Measurements from ENCODE around the gene USP30.

Gene USP30

DNA sequence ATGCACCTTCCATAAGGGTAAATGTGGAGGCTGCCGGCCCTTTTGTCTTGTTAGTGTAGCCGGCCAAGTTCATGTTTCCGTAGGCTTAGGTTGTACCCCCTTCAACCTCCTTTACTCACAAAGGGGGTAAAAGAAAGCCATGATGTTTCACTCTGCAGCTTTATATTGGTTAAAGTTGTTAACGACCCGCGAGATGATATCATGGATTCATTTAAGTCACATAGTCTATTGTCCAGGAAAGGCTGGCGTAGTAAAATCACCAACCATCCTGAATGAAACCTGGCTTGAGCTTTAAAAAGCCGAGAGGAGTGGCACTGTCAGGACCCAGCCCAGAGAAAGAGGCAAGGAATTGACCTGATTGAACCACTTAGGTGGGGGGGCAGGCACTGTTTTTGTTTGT is 46.3 kb downstream of the USP30 start:
- TF ChIP-seq GATA2 (IDR thresholded peaks at IDR 0.05; ENCODE audit: low read depth, low read length) (no peak), GATA3 (IDR thresholded peaks at IDR 0.05; ENCODE audit: low read depth, low read length) (no peak)

DNA sequence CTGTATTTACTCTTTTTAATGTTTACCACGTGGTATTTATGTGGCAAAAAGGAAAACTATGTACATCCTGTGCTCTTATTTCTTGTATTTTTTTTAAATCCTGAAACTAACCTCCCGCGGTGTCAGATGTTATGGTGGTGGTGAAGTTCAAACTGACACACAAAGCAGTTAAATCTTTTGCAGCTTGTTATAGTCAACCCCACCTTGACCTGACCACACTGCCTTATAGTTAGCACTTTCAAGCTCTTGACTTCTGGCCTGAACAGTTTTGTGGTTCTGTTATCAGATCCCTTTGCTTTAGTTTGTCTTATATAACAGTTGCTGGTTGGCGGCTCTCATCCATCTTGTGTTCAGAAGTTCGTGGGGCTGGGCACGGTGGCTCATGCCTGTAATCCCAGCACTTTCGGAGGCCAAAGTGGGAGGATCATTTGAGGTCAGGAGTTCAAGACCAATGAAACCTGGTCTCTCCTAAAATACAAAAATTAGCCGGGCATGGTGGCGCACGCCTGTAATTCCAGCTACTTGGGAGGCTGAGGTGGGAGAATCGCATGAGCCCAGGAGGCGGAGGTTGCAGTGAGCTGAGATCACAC is 47.1 kb downstream of the USP30 start:
- TF ChIP-seq GATA2 (IDR thresholded peaks at IDR 0.05; ENCODE audit: low read depth, low read length), result no peak
- no peak for TF ChIP-seq GATA3 (IDR thresholded peaks at IDR 0.05; ENCODE audit: low read depth, low read length)

DNA sequence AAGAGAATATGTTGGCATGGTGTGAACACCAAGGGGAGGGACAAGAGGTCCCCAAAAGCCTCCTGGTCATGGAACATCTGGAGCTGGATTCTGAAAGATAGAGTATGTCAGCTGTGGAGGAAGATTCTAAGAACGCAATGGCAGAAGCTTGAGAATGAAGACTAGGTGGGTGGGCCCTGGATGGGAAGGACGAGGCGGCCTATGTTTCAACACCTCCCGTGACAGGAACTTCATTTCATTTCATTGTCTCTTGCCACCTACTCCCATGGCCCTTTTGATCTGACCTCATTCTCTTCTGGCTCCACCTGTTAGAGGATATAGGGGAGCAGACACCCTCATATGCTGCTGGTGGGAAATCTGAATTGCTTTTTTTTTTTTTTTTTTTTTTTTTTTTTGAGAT is 48.4 kb downstream of the USP30 start:
- TF ChIP-seq GATA3 (IDR thresholded peaks at IDR 0.05; ENCODE audit: low read depth, low read length), result no peak
- no peak for TF ChIP-seq GATA2 (IDR thresholded peaks at IDR 0.05; ENCODE audit: low read depth, low read length)

DNA sequence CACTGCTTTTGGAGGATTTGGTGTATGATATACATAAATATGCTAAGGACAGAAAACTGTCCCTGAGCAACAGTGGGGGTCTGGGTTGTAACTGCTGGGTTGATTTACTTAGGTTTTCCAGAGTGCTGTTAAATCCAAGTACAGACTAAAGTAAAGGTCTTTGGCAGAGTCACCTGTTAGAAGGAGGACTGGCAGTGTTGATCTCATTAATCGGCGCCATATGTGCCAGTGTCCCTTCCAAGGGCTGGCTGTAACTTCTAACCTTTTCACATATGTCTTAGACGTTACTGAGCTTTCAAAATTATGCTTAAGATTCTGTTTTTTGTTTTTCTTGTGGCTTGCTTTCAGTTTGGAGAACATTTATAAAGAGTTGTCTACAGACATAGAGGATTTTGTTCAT is 50.1 kb downstream of the USP30 start:
- TF ChIP-seq GATA3 (IDR thresholded peaks at IDR 0.05; ENCODE audit: low read depth, low read length) (no peak), GATA2 (IDR thresholded peaks at IDR 0.05; ENCODE audit: low read depth, low read length) (no peak)

DNA sequence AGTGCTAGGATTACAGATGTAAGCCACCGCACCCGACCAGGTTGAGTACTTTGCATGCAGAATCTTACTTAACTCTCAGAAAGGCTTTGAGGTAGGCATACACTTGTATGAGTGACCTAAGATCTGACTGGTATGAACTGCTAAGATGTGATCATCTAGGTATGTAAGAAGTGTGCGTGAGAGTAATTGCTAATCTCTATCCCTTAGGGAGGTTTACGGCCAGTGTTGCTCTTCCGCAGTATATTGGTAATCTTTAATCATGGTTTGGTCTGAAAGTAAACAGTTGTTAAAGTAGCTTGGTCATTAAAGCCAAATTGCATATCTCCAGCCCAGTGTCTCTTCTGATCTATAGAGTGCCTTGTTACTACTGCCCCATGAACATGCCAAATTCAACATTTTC is 52.8 kb downstream of the USP30 start:
- TF ChIP-seq GATA2 (IDR thresholded peaks at IDR 0.05; ENCODE audit: low read depth, low read length), result no peak
- no peak for TF ChIP-seq GATA3 (IDR thresholded peaks at IDR 0.05; ENCODE audit: low read depth, low read length)

DNA sequence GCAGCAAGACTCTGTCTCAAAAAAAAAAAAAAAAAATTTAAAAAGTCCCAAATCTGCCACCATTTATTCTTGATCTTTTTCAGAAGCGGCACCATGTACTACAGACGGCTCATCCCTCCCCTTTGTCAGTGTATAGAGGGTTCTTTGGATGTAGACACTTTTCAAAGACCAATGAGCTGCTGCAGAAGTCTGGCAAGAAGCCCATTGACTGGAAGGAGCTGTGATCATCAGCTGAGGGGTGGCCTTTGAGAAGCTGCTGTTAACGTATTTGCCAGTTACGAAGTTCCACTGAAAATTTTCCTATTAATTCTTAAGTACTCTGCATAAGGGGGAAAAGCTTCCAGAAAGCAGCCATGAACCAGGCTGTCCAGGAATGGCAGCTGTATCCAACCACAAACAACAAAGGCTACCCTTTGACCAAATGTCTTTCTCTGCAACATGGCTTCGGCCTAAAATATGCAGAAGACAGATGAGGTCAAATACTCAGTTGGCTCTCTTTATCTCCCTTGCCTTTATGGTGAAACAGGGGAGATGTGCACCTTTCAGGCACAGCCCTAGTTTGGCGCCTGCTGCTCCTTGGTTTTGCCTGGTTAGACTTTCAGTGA is 57.5 kb downstream of the USP30 start:
- no peak for TF ChIP-seq GATA3 (IDR thresholded peaks at IDR 0.05; ENCODE audit: low read depth, low read length)
- TF ChIP-seq GATA2 (IDR thresholded peaks at IDR 0.05; ENCODE audit: low read depth, low read length), result no peak

DNA sequence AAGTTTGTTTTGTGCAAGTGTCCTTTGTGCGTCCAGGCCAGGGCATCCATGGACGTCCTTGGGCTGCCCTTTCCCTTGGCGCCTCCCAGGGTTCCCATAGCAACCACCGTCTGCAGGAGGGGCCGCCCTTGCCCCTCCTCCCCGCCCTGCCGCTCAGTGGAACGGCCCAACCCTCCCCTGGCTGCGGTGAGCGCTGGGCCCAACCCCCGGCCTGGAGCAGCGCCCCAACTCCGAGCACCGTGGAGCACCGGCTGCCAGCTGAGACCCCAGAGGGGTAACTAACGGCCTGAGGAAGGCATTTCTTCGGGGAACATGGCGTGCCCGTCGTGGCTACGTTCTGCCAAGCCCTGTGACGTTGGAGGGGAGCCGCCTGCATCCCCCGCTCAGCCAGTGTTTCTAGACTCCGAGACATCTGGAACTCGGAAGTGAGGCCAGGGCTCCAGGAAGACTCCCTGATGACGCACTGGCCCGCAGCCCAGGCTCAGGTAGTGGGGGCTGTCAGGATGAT is 58.7 kb downstream of the USP30 start:
- TF ChIP-seq GATA2 (IDR thresholded peaks at IDR 0.05; ENCODE audit: low read depth, low read length) (no peak), GATA3 (IDR thresholded peaks at IDR 0.05; ENCODE audit: low read depth, low read length) (no peak)

DNA sequence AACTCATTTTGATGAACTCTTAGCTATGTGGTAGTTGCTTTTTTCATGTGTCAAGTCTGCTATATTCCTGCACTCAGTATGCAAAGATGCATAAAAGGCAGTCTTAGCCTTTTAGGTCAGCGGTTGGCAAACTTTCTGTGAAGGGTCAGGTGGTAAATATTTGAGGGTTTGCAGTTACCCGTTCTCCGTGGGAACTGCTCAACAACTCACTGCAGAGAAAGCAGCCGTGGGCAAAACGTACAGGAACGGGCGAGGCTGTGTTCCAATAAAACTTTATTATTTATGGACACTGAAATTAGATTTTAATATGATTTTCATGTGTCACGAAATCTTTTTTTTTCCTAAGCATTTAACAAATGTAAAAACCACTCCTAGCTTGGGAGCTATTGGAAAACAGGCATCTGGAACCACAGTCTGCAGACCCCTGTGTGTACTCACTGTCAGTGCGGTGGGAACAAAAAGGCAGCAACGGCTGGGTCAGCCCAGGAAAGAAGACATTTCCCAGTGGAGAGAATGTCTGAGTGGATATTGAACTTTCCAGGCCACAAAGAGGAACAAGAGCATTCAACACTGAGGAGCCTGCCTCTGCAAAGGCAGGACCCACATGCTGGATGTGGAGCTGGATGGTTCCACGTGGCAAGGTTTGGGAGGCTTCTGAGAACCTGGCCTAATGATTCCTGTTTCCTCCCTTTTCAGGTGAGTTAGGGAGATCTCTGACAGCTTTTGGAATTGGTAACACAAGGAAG is 60.5 kb downstream of the USP30 start:
- TF ChIP-seq GATA3 (IDR thresholded peaks at IDR 0.05; ENCODE audit: low read depth, low read length) (no peak), GATA2 (IDR thresholded peaks at IDR 0.05; ENCODE audit: low read depth, low read length) (no peak)

DNA sequence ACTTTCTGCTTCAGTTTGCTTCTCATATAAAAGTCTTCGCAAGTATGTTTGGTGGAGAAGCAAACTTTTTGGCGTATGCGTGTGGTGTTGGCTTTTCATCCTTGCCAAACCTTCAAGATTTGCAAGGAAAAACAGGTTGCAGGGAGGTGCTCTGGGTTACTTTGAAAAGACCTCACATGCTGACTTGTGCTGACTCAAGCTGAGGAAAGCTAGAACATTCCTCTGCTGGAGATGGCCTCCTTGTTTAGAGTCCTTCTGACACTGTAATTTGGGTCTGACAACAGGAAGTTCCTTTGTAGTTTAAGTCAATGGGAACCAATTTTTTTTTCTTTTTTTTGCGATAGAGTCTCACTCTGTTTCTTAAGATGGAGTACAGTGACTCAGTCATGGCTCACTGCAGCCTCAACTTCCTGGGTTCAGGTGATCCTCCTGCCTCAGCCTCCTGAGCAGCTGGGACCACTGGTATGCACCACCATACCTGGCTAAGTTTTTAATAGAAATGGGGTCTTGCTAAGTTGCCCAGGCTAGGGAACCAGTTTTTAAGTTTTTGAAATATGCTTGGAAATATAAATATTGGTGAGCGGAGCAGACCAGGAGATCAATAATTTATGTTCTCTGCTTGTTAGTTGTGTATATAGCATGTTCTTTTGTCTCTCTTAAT is 61.4 kb downstream of the USP30 start:
- TF ChIP-seq GATA3 (IDR thresholded peaks at IDR 0.05; ENCODE audit: low read depth, low read length) (no peak), GATA2 (IDR thresholded peaks at IDR 0.05; ENCODE audit: low read depth, low read length) (no peak)

DNA sequence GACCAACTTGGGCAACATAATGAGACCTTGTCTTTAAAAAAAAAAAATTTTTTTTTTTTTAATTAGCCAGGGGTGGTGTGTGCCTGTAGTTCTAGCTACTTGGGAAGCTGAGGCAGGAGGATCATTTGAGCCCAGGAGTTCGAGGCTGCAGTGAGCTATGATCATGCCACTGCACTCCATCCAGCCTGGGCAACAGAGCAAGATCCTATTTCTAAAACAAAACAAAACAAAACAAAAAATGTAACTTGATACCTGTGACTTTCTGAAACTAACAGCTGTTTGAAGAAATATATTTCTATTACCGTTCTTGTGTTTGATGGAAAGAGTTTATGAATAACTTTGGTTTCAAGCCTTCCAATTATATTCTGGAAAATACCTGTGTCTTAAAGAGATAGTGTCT is 62.3 kb downstream of the USP30 start:
- no peak for TF ChIP-seq GATA2 (IDR thresholded peaks at IDR 0.05; ENCODE audit: low read depth, low read length)
- TF ChIP-seq GATA3 (IDR thresholded peaks at IDR 0.05; ENCODE audit: low read depth, low read length), result no peak

DNA sequence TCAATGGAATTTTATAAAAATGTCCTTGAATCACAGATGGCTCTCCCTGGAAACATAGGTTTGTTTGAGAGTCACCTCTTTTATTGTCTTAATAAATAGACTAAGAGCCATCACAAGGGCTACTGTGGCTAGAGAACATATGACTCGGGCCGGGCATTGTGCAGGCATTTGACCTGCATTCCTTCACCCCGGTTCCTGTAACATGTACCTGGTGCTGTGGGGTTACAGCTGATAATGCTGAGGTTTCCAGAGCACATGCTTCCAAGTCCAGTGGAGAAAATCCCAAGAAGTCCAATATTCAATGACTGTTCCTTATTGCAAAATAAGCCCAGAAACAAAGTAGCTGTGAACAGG is 63.0 kb downstream of the USP30 start:
- no peak for TF ChIP-seq GATA3 (IDR thresholded peaks at IDR 0.05; ENCODE audit: low read depth, low read length)
- no peak for TF ChIP-seq GATA2 (IDR thresholded peaks at IDR 0.05; ENCODE audit: low read depth, low read length)

DNA sequence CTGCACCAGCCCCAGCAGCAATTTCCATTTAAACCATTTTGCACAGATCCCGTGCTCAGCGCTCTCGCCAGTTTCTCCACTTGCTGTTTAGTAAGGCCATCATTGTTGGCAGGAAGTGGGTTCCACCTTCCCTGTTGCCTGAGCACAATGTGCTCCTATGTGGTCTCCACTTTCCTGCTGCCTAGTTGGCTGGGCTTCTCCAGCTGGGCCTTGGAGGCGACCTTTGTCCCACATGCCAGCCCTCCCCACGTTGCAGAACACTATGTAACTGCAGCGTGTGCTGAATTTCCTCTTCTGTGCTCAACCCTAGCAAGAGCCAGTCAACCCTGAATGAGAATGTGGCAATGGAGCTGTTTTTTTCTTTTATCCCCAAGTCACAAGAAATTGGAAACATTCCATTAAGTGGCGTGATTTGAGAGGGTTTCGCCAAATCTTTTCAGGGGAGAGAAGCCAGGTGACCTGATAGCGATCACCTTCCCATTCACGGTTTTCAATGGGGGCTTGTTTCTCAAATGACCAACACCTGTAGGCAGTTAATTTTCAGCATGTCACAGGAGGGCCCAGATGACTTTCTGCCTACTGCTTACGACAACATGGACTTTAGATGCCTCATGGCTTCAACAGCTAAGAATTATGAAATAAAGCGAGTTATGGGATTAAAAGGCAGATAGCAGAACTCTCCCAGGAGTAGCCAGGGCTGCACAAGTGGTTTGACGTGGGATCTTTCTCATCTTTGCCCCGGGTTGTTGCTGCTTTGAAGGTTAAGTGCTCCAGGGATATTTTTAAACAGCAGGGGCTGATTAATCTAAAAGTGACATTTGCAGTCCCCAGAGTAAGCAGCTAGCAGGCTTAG is 63.6 kb downstream of the USP30 start, which contains the start of gene ACACB:
Gene ACACB, plus strand, starts transcription at position 830 of the 853 bp plus-strand sequence. CDS start 22,819 bp downstream, outside the sequence.
- TF ChIP-seq GATA2 (IDR thresholded peaks at IDR 0.05; ENCODE audit: low read depth, low read length) (peak; percentile 83), GATA3 (IDR thresholded peaks at IDR 0.05; ENCODE audit: low read depth, low read length) (peak; percentile 66; the same call in 1 of the 2 replicates)

DNA sequence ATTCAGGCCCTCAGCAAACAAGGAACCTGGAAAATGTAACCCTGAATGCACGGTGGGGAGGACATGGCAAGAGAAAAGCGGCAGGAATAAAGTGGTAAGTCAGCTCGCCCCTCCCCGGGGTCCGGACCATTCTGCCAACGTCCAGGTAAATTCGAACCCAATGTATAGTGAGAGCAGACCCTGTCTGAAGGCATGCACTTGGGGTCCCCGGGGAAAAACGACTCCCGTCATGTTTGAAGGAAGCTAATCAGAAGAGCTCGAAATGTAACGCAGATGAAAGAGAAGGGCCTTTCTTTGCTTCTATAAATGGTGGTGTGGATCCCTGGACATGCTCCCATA is 64.2 kb downstream of the USP30 start:
- TF ChIP-seq GATA2 (IDR thresholded peaks at IDR 0.05; ENCODE audit: low read depth, low read length) (no peak), GATA3 (IDR thresholded peaks at IDR 0.05; ENCODE audit: low read depth, low read length) (no peak)

All from SH-SY5Y (cell line).